GM12878 (cell line): ENCODE data around the gene TKFC. TPM values are rescaled to one million over a fixed set of nuclear protein-coding genes. Genes with fewer than 3 reads are reported as not detected.

Experiments
- ATAC-seq: fragments of 200-7000 bp; cut with Tn5 transposase; 3 replicates; pipeline ENCODE4 v1.9.1; 2020; ENCODE audit warnings: mild to moderate bottlenecking, moderate library complexity
- BruUV-seq: library from RNA; stranded (reverse); fragments of 400-500 nt; replicated peaks from 2 replicates; lab custom pipeline; 2021; lab: Mats Ljungman, UMichigan
- CTCF ChIA-PET: fragments of 300-600 bp; sonication (Branson Sonifier 250); formaldehyde crosslinking; extraction: SDS; loops from one replicate; lab custom pipeline; 2021; ENCODE audit warnings: inconsistent platforms; lab: Yijun Ruan, JAX
- POLR2A ChIA-PET: fragments of 350-600 bp; formaldehyde crosslinking; extraction: SDS; loops from one replicate; lab custom pipeline; 2021; ENCODE audit warnings: inconsistent platforms; lab: Charles Lee
- RAD21 ChIA-PET: fragments of 300-600 bp; sonication (Branson Sonifier 250); formaldehyde crosslinking; loops from one replicate; lab custom pipeline; 2023; ENCODE audit warnings: antibody characterized with exemption; ENCODE audit not compliant: unreplicated experiment; lab: Charles Lee
- SMC1A ChIA-PET: fragments of 300-600 bp; sonication (Branson Sonifier 250); formaldehyde crosslinking; loops from one replicate; lab custom pipeline; 2023; ENCODE audit not compliant: unreplicated experiment, uncharacterized antibody; lab: Charles Lee
- DNase-seq: peaks from one replicate; pipeline ENCODE4 v3.0.0-alpha.2; 2011; ENCODE audit warnings: low read depth, low spot score
- FAIRE-seq: peaks from 3 replicates; lab custom pipeline; 2011; peaks lifted over from hg19 to GRCh38; lab: Jason Lieb, UNC
- H2AFZ ChIP-seq: 2 replicates; pipeline ENCODE4 v1.6.0; 2011; ENCODE audit warnings: low read depth, low read length, control low read depth; ENCODE audit not compliant: control insufficient read depth
- H3K27ac ChIP-seq: 2 replicates; pipeline ENCODE4 v1.5.1; 2011; ENCODE audit warnings: control low read depth; ENCODE audit not compliant: control insufficient read depth, insufficient read depth
- H3K27me3 ChIP-seq, 2 experiments: replicated peaks in 1 of 2; 2 replicates each; pipeline versions ENCODE4 v1.6.0 to v1.6.1; 2011; ENCODE audit warnings: low read length in 1 of 2; ENCODE audit not compliant: control insufficient read depth in 2 of 2, insufficient read depth in 2 of 2
- H3K36me3 ChIP-seq, 2 experiments: 2 replicates each; pipeline ENCODE4 v1.5.1; 2011; ENCODE audit warnings: low read length in 1 of 2; ENCODE audit not compliant: control insufficient read depth in 2 of 2, insufficient read depth in 2 of 2
- H3K4me1 ChIP-seq: 2 replicates; pipeline ENCODE4 v1.6.1; 2011; ENCODE audit warnings: mild to moderate bottlenecking, low read length, moderate library complexity, mixed read lengths; ENCODE audit not compliant: control insufficient read depth, insufficient read depth
- H3K4me2 ChIP-seq: 2 replicates; pipeline ENCODE4 v1.6.0; 2011; ENCODE audit warnings: control low read depth; ENCODE audit not compliant: control insufficient read depth, insufficient read depth
- H3K4me3 ChIP-seq: fragments of 200-600 bp; sonication (generic); 2 replicates; pipeline ENCODE4 v1.5.1; 2016
- H3K79me2 ChIP-seq: 2 replicates; pipeline ENCODE4 v1.6.0; 2011; ENCODE audit warnings: low read length; ENCODE audit not compliant: control insufficient read depth, insufficient read depth
- H3K9ac ChIP-seq: 2 replicates; pipeline ENCODE4 v1.8.0; 2011; ENCODE audit warnings: low read length, control low read depth, mixed read lengths; ENCODE audit not compliant: control insufficient read depth, insufficient read depth
- H3K9me3 ChIP-seq: replicated peaks from 3 replicates; pipeline ENCODE4 v1.5.1; 2011; ENCODE audit warnings: mild to moderate bottlenecking, low read length; ENCODE audit not compliant: control insufficient read depth, insufficient read depth
- H4K20me1 ChIP-seq: 2 replicates; pipeline ENCODE4 v1.6.0; 2011; ENCODE audit not compliant: control insufficient read depth, insufficient read depth
- BACH1 ChIP-seq: fragments of 450-650 bp; IDR thresholded peaks from 2 replicates; pipeline ENCODE4 v1.6.1; 2017; ENCODE audit warnings: mild to moderate bottlenecking, borderline replicate concordance
- BRCA1 ChIP-seq: IDR thresholded peaks from 2 replicates; pipeline ENCODE4 v1.6.1; 2011; ENCODE audit warnings: low read depth, low read length, improper control_type of control experiment
- CBFB ChIP-seq: IDR thresholded peaks from 2 replicates; pipeline ENCODE4 v1.6.1; 2016; ENCODE audit warnings: antibody characterized with exemption, low read depth
- CHD2 ChIP-seq: IDR thresholded peaks from 2 replicates; pipeline ENCODE4 v1.6.1; 2011; ENCODE audit warnings: low read depth, low read length, improper control_type of control experiment, borderline replicate concordance
- EGR1 ChIP-seq, 2 experiments: IDR thresholded peaks; 1 replicate in 1 of 2; 2 replicates in 1 of 2; pipeline ENCODE4 v1.6.1; 2011 to 2012; ENCODE audit warnings: low read depth in 2 of 2, low read length in 2 of 2, borderline replicate concordance in 1 of 2, mild to moderate bottlenecking in 1 of 2, moderate library complexity in 1 of 2
- IKZF2 ChIP-seq, 2 experiments: fragments of 450-650 bp; IDR thresholded peaks; 2 replicates each; pipeline ENCODE4 v1.6.1; 2017; ENCODE audit warnings: mild to moderate bottlenecking in 2 of 2, moderate library complexity in 2 of 2
- MXI1 ChIP-seq: fragments of 150-350 bp; IDR thresholded peaks from 2 replicates; pipeline ENCODE4 v1.6.1; 2011; ENCODE audit warnings: low read depth, mild to moderate bottlenecking, inconsistent platforms, low read length, improper control_type of control experiment
- NBN ChIP-seq: fragments of 450-650 bp; IDR thresholded peaks from 2 replicates; pipeline ENCODE4 v1.6.1; 2016
- NR2F1 ChIP-seq: fragments of 450-650 bp; conservative IDR thresholded peaks from 2 replicates; pipeline ENCODE4 v1.6.1; 2017; ENCODE audit warnings: mild to moderate bottlenecking
- PAX5 ChIP-seq: IDR thresholded peaks from 2 replicates; pipeline ENCODE4 v1.6.1; 2011; ENCODE audit warnings: low read depth, low read length, borderline replicate concordance
- SIX5 ChIP-seq: IDR thresholded peaks from 2 replicates; pipeline ENCODE4 v1.6.1; 2011; ENCODE audit warnings: mild to moderate bottlenecking, low read depth, low read length, moderate library complexity; ENCODE audit not compliant: severe bottlenecking
- SREBF2 ChIP-seq: IDR thresholded peaks from 2 replicates; pipeline ENCODE4 v1.6.1; 2012; ENCODE audit warnings: mild to moderate bottlenecking, low read length
- ZSCAN29 ChIP-seq: fragments of 450-650 bp; IDR thresholded peaks from 2 replicates; pipeline ENCODE4 v1.6.1; 2017; ENCODE audit warnings: mild to moderate bottlenecking, moderate library complexity
- WGBS: methylation state at CpG from one replicate; pipeline ENCODE4 v1.1.6; 2016; ENCODE audit warnings: low lambda C conversion rate; ENCODE audit not compliant: insufficient replicate concordance, insufficient coverage; ENCODE audit errors: missing lambda C conversion rate; 5-methylcytosine and 5-hydroxymethylcytosine counted together
- in situ Hi-C: fragments of 300-500 bp; cut with MboI; formaldehyde crosslinking; loops from 9 replicates; pipeline ENCODE4 v1.14.3; 2018; ENCODE audit warnings: mixed read lengths
- intact Hi-C: fragments of 100-400 bp; cut with micrococcal nuclease; formaldehyde crosslinking; loops from one replicate; pipeline ENCODE4 v1.14.2; 2022; ENCODE audit not compliant: unreplicated experiment
- polyA plus RNA-seq, 11 experiments: library from polyadenylated mRNA; depleted of rRNA in 4 of 11; unstranded in 6 of 11; stranded (reverse) in 5 of 11; fragments of >200 nt; fragmentation: Nextera tagmentation in 4 of 11; fragmentation: Illumina TruSeq in 1 of 11; extraction: Ambion mirVana in 4 of 11; extraction: Trizol in 1 of 11; gene quantifications; 1 replicate in 1 of 11; 2 replicates in 10 of 11; pipeline versions ENCODE4 v1.2.1 to v1.2.3, GENCODE V29; 2011 to 2016; ENCODE audit warnings: inconsistent platforms in 2 of 11, missing spikeins in 2 of 11, low read depth in 1 of 11
- total RNA-seq, 4 experiments: library from RNA; depleted of rRNA in 3 of 4; stranded (reverse); fragments of >200 nt in 3 of 4; fragmentation: Illumina TruSeq in 1 of 4; extraction: Trizol in 1 of 4; gene quantifications; 2 replicates each; pipeline versions ENCODE4 v1.2.1 to v1.2.3, GENCODE V29; 2013 to 2021
- TF ChIP-seq, protein P1 (sequence below), 3 experiments: IDR thresholded peaks in 2 of 3; conservative IDR thresholded peaks in 1 of 3; 2 replicates each; pipeline ENCODE4 v1.5.1; 2011; ENCODE audit warnings: low read depth in 3 of 3, low read length in 3 of 3, mild to moderate bottlenecking in 3 of 3, control low read depth in 2 of 3, moderate library complexity in 2 of 3, inconsistent platforms in 1 of 3, mixed read lengths in 1 of 3; ENCODE audit not compliant: control insufficient read depth in 2 of 3, insufficient read depth in 1 of 3; ENCODE audit errors: extremely low read depth in 1 of 3
- TF ChIP-seq, protein P2 (sequence below): fragments of 450-650 bp; IDR thresholded peaks from 2 replicates; pipeline ENCODE4 v1.6.1; 2018; ENCODE audit warnings: borderline replicate concordance, mild to moderate bottlenecking; ENCODE audit not compliant: partially characterized antibody
- TF ChIP-seq, protein P3 (sequence below): fragments of 450-650 bp; IDR thresholded peaks from 2 replicates; pipeline ENCODE4 v1.6.1; 2017; ENCODE audit warnings: borderline replicate concordance

The TKFC gene
- total and polyA plus RNA-seq, 10 of the 15 experiments (the other 5 are each of a cell fraction or from before 2014, with no cell fraction given) = 2.4 to 113 (median 59.0) TPM

DNA sequence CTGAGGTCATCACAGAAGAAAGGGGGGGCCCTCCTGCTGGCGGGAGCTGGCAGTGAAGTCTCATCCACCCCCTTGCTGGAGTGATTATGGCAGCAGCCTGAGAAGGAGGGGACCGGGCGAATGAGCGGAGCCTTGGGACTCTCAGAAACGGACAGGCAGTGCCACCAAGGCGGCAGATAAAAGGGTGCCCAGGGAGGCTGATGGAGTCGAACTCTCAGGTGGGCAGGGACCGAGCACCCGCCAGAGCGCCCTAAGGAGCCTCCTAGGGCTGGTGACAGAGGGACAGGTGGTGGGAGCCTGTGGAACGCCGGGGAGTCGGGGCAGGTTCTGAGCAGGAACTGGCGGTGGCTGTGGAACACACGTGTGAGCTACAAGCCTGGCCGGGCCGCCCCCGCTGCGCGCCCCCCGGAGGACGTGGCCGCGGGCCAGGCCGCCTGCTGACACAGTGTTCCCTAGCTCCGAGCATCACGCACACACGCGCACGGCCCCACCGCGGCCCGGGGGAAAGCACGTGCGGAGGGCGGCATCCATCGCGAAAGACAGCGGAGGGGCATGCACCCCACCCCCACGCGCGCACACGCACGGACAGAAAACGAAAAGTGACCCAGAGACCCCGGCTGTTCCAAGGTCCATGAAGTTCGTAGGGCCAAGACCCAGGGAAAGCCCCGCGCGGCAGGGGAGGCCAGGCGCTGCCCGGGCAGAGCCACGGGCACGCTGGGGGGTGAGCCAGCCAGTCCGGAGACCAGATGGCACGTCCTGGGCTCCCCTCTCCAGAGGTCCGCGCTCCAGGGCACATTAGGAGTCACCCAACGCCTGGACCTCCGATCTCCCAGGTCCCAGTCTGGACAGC is 38.9 kb upstream of the TKFC start:
- Histone ChIP-seq H3K4me1 (peaks cover 28% of the 10 kb centered on the region), H3K4me3 (peak overlapping the region; percentile 70), H3K9me3 (no peaks in the 10 kb centered on the region), H3K9ac (peak overlapping the region; percentile 78), H3K27me3 (no peaks in the 10 kb centered on the region), H3K4me2 (peak overlapping the region; percentile 100), H4K20me1 (no peaks in the 10 kb centered on the region), H3K27ac (peak overlapping the region; percentile 67), H3K36me3 (peaks cover 0 to 14% of the 10 kb centered on the region in 2 experiments; a peak in 2 of 4 replicates), H2AFZ (peak overlapping the region; percentile 92), H3K79me2 (no peaks in the 10 kb centered on the region; the same call in 1 of the 2 replicates)
- peak; percentile 67 for ATAC-seq
- ChIA-PET SMC1A (interaction anchor here (1.0 to 2.1 kb wide), 5 partner anchors 12 to 92 kb away, joined by 3 to 9 read pairs (median 5); partner anchors contain the start of genes CYB561A3 and TMEM138), POLR2A (interaction anchor here (0.6 to 1.1 kb wide), 3 partner anchors 23 to 75 kb away, joined by 3 to 6 read pairs (median 3); no protein-coding TSS in a partner anchor), CTCF (interaction anchor here (0.7 to 2.8 kb wide), 11 partner anchors 24 to 463 kb away, joined by 3 to 16 read pairs (median 4); partner anchors contain the start of gene TMEM216), RAD21 (interaction anchor here (1.6 to 2.5 kb wide), 3 partner anchors 41 to 91 kb away, joined by 5 to 9 read pairs (median 8); no protein-coding TSS in a partner anchor)
- FAIRE-seq = peak; percentile 49
- in situ Hi-C loops = no loop called here
- 9% methylated on average over 43 of the region's 60 CpGs for WGBS
- intact Hi-C loops = no loop called here
- no TSS peak for BruUV-seq
- DNase-seq = no peak
- TF ChIP-seq MXI1 (0 out of 2 replicates have a peak, but pooled peaks have one; percentile 20), CHD2 (no peak), NR2F1 (peak; percentile 52), CBFB (no peak), NBN (0 out of 2 replicates have a peak, but pooled peaks have one; percentile 21), PAX5 (no peak), ZSCAN29 (no peak), SIX5 (no peak), BRCA1 (no peak), BACH1 (peak; percentile 33; the same call in 1 of the 2 replicates), SREBF2 (no peak), IKZF2 (IDR thresholded peaks at IDR 0.05) (0 out of 4 replicates have a peak, but pooled peaks have one; percentile 17 to 19), EGR1 (IDR thresholded peaks at IDR 0.05; ENCODE audit: borderline replicate concordance in 1 of 2, low read depth in 2 of 2, low read length in 2 of 2) (peak in 1 of 2 experiments; percentile 76; a peak in 1 of 3 replicates)
- TF ChIP-seq, protein P1, sequence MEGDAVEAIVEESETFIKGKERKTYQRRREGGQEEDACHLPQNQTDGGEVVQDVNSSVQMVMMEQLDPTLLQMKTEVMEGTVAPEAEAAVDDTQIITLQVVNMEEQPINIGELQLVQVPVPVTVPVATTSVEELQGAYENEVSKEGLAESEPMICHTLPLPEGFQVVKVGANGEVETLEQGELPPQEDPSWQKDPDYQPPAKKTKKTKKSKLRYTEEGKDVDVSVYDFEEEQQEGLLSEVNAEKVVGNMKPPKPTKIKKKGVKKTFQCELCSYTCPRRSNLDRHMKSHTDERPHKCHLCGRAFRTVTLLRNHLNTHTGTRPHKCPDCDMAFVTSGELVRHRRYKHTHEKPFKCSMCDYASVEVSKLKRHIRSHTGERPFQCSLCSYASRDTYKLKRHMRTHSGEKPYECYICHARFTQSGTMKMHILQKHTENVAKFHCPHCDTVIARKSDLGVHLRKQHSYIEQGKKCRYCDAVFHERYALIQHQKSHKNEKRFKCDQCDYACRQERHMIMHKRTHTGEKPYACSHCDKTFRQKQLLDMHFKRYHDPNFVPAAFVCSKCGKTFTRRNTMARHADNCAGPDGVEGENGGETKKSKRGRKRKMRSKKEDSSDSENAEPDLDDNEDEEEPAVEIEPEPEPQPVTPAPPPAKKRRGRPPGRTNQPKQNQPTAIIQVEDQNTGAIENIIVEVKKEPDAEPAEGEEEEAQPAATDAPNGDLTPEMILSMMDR (IDR thresholded peaks at IDR 0.05 in 2 of 3, conservative IDR thresholded peaks at IDR 0.05 in 1 of 3; ENCODE audit: control insufficient read depth in 2 of 3, extremely low read depth in 1 of 3, insufficient read depth in 1 of 3, low read depth in 3 of 3, low read length in 3 of 3) = peak in 1 of 3 experiments; percentile 11; a peak in 1 of 6 replicates
- TF ChIP-seq, protein P2, sequence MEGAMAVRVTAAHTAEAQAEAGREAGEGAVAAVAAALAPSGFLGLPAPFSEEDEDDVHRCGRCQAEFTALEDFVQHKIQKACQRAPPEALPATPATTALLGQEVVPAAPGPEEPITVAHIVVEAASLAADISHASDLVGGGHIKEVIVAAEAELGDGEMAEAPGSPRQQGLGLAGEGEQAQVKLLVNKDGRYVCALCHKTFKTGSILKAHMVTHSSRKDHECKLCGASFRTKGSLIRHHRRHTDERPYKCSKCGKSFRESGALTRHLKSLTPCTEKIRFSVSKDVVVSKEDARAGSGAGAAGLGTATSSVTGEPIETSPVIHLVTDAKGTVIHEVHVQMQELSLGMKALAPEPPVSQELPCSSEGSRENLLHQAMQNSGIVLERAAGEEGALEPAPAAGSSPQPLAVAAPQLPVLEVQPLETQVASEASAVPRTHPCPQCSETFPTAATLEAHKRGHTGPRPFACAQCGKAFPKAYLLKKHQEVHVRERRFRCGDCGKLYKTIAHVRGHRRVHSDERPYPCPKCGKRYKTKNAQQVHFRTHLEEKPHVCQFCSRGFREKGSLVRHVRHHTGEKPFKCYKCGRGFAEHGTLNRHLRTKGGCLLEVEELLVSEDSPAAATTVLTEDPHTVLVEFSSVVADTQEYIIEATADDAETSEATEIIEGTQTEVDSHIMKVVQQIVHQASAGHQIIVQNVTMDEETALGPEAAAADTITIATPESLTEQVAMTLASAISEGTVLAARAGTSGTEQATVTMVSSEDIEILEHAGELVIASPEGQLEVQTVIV = no peak
- TF ChIP-seq, protein P3, sequence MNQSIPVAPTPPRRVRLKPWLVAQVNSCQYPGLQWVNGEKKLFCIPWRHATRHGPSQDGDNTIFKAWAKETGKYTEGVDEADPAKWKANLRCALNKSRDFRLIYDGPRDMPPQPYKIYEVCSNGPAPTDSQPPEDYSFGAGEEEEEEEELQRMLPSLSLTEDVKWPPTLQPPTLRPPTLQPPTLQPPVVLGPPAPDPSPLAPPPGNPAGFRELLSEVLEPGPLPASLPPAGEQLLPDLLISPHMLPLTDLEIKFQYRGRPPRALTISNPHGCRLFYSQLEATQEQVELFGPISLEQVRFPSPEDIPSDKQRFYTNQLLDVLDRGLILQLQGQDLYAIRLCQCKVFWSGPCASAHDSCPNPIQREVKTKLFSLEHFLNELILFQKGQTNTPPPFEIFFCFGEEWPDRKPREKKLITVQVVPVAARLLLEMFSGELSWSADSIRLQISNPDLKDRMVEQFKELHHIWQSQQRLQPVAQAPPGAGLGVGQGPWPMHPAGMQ = no peak
